GM04503 (cell line): ENCODE measurements around the gene ZNF285.
"Not testable (repeated sequence)": the region's sequence is repeated elsewhere in the genome, so short reads cannot be mapped to it uniquely, and the experiment has no call there.

ENCODE experiments used
- DNase-seq: peaks from one replicate; pipeline ENCODE4 v3.0.0-alpha.2; 2012; ENCODE audit warnings: low read depth

Gene ZNF285

GRCh38 chr19:44401139-44402115 lies at the start of gene ZNF285:
ZNF285 (minus strand) TSS chr19:44401608; CDS start chr19:44397213, 4,395 bp downstream.
- DNase-seq = peak; percentile 88

- DNase-seq = peak; percentile 67
Observed at GRCh38 chr19:44447916-44448674, 46.7 kb upstream of the ZNF285 start, which contains the start of gene ZNF229. ZNF229 (minus strand) TSS chr19:44448472; CDS start chr19:44442847, 5,625 bp downstream.

- no peak for DNase-seq
Observed at GRCh38 chr19:44438441-44438840, 37.0 kb upstream of the ZNF285 start.

- DNase-seq = no peak
Observed at GRCh38 chr19:44435441-44435840, 34.0 kb upstream of the ZNF285 start.

- no peak for DNase-seq
Observed at GRCh38 chr19:44430956-44431355, 29.5 kb upstream of the ZNF285 start.

- not testable (repeated sequence) for DNase-seq
Observed at GRCh38 chr19:44415553-44415952, 14.1 kb upstream of the ZNF285 start.

GRCh38 chr19:44389268-44389667 lies 12.1 kb downstream of the ZNF285 start:
- not testable (repeated sequence) for DNase-seq

GRCh38 chr19:44374789-44375188 lies 26.6 kb downstream of the ZNF285 start:
- no peak for DNase-seq

GRCh38 chr19:44371815-44372480 lies 29.5 kb downstream of the ZNF285 start:
- no peak for DNase-seq

GRCh38 chr19:44367024-44367423 lies 34.4 kb downstream of the ZNF285 start:
- no peak for DNase-seq

- peak; percentile 73 for DNase-seq
Observed at GRCh38 chr19:44356383-44357111, 44.9 kb downstream of the ZNF285 start, which contains the start of gene ZNF112. ZNF112 (minus strand) TSS chr19:44356680; CDS start chr19:44340539, 16,141 bp downstream.

- DNase-seq = no peak
Observed at GRCh38 chr19:44346556-44346955, 54.9 kb downstream of the ZNF285 start.

- no peak for DNase-seq
Observed at GRCh38 chr19:44345959-44346358, 55.4 kb downstream of the ZNF285 start.

- DNase-seq = no peak
Observed at GRCh38 chr19:44344255-44344654, 57.2 kb downstream of the ZNF285 start.

GRCh38 chr19:44341794-44342193 lies 59.6 kb downstream of the ZNF285 start:
- no peak for DNase-seq

- not testable (repeated sequence) for DNase-seq
Observed at GRCh38 chr19:44334639-44335038, 66.8 kb downstream of the ZNF285 start.
